ENCODE results near the gene FAM83F.
A peak's percentile ranks its signal among the peaks of the same experiment; 100 is the strongest.
"Not testable (repeated sequence)": the region's sequence is repeated elsewhere in the genome, so short reads cannot be mapped to it uniquely, and the experiment has no call there.

The FAM83F gene

DNA sequence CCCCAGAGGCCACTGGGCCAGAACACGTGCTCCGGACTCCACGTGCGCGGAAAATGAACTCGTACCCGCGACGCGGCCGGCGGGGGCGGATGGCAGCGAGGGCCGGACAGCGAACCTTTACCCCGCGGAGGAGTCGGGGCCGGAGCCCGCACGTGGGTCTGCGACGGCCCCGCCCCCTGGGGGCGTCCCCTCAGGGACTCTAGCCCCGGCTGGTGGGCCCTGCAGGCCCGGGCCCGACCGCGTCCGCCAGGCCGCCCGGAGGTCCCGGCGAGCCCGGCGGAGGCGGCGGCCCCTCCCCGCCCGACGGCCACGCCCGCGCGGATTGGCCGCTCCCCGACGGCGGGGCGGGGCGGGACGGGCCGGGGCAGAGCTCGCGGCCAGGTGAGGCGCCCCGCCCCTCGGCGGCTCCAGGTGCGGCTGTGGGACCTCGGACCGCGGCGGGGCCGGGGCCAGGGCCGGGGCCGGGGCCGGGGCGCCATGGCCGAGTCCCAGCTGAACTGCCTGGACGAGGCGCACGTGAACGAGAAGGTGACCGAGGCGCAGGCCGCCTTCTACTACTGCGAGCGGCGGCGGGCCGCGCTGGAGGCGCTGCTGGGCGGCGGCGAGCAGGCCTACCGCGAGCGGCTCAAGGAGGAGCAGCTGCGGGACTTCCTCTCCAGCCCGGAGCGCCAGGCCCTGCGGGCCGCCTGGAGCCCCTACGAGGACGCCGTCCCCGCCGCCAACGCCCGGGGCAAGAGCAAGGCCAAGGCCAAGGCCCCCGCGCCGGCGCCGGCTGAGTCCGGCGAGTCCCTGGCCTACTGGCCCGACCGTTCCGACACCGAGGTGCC is at the start of gene FAM83F:
Gene FAM83F (plus strand): TSS at position 389 of the 827 bp plus-strand sequence. CDS start 89 bp downstream, at position 478.
- DNase-seq, result no peak

DNA sequence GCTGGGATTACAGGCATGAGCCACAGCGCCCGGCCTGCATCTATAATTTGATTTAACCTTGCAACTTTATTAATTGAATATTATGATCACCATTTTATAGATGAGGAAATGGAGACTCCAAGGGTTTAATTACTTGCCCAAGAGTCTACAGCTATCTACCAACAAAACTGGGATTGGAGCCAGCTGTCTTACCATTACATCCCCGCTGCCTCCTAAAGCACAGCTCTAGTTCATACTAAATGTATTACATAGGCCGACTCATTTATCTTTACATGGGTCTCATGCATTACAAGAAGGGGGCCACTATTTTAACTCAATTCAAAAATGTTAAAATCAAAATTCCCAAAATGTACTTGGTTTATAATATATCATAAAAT is 48.6 kb upstream of the FAM83F start:
- no peak for DNase-seq

GRCh38 chr22:39946503-39947219 is 48.1 kb upstream of the FAM83F start:
- DNase-seq, result no peak

- DNase-seq, result no peak
Measured at GRCh38 chr22:39947220-39948216, 47.2 kb upstream of the FAM83F start.

DNA sequence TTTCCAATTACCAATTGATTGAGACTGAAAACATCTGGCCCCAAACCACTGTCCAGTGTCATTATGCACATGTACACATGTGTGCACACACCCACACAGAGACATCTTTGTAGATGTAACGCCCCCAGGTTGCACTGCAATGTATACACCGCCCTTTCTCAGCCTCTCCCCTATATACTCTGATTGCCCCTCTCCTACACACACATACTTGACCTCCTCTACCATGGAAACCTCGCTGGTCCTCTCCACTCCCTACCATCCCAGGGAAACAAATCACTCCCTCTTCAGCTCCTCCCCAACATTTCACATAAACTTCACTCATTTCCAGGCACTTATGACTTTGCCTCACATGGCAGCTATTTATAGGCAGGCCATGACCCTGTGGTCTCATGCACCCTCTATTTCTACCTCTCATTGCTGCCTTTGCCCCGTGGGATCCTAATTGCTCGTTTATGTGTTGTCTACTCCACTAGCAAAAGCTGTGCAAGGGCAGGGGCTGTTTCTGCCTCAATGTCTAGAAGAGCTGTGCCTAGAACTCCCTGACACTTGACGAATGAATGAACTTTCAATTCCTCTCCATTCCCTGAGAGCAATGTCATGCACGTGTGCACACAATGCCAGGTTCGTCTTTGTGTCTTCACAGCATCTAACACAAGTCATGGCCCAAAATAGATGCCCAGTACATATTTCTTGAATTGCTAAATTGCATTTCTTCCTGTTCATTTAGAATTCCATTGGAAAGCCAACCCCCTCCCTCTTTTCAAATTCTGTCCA is 44.6 kb upstream of the FAM83F start:
- DNase-seq, result peak; percentile 50

DNA sequence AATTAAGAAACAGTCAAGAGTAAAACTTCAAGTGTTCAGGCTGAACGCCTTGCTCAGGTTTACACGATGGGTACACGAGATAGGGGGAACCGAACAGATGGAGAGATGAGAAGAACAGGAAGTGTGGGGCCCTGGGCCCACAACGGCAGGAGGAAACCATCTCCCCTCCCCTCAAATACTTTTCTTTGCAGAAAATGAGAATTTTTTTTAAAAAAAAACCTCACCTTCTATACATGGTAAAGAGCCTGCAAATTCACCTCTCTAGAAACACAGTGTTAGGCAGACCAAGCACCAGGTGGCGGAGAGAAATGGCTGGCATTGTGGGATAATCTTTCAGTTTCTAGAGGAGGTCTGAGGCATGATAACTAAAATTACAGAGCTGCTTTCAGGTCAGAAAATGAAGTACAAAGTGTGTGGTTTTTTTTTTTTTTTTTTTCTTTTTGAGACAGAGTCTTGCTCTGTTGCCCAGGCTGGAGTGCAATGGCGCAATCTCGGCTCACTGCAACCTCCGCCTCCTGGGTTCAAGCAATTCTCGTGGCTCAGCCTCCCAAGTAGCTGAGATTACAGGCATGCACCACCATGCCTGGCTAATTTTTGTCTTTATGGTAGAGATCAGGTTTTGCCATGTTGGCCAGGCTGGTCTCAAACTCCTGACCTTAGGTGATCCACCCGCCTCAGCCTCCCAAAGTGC is 43.0 kb upstream of the FAM83F start:
- DNase-seq, result not testable (repeated sequence)

DNA sequence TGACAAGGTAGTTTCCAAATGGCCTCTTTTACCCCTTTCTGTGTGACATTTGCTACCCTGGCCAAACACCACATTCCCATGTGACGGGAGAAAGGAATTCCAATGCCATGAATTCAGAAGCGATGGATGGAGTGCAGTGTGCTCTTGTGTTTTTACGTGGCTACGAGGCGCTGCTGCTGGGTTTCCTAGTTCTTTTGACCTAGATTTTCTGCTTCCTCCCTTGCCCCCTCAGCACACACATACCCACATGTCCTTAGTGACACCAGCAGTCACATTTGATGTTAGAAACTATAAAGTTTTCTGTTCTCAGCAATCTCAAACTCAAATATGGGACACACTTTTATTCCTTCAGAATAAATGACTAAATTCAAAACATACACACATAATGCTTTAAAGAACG is 42.4 kb upstream of the FAM83F start:
- DNase-seq, result no peak

DNA sequence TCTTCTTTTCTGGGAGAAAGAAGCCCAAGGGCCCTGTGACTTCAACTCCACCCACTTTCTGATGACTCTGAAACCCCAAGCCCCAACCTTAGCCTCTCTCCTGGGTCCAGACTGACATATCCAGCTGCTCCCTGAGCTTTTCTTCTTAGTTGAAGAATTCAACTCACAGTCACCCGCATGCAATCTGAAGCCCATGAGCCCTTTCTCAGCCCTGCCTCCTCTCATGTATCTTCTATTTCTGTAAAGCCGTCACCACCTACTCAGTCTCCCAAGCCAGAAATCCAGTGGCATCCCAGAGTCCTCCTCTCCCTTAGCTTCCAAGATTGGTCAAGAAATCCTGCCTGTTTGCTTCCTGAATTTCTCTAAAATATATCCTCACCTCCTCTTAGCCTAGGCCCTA is 41.7 kb upstream of the FAM83F start:
- DNase-seq, result no peak

GRCh38 chr22:39954584-39955055 is 40.1 kb upstream of the FAM83F start:
- DNase-seq, result peak; percentile 87

- peak; percentile 18 for DNase-seq
Measured at GRCh38 chr22:39955675-39956074, 39.1 kb upstream of the FAM83F start.

DNA sequence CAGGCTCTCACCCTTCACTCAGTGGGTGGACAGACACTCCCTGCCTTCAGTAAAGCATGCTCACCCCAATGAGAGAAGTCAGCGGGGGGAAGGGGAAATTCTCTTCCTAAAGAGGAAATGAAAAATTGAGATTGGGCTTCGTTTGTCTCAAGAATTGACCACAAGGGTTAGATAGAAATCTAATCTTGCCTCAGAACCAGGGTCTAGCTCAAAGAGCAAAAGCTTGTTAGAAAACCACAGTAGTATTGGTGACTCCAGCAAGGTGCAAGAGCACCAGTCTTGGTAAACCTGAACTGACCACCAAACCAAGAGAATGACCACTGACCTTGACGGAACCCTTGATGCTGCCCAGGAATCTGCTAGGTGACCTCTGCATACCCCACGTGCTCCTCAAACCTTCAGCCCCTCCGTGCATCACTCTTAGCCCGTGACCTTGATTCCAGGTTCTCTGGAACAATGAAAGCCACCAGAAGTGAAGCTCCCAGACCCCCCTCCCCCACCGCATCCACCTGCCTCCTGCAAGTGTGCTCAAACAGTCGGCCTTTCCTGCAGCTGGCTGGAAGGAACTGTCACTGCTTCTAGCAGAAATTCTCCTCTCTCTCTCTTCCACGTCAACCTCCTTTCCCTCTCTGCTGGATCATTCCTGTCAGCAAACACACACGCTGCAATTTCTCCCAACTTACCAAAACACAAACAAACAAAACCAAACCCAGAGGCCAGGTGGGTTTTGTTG is 37.7 kb upstream of the FAM83F start:
- DNase-seq, result no peak

- DNase-seq, result no peak
Measured at GRCh38 chr22:39958009-39958711, 36.6 kb upstream of the FAM83F start.

- DNase-seq, result no peak
Measured at GRCh38 chr22:39958949-39959639, 35.7 kb upstream of the FAM83F start.

- DNase-seq, result peak; percentile 78
Measured at GRCh38 chr22:39959640-39960447, 34.9 kb upstream of the FAM83F start, which contains the start of gene TMA7B. Gene TMA7B, plus strand, starts transcription at chr22:39960397. Its CDS starts 3,978 bp downstream, at chr22:39964375.

DNA sequence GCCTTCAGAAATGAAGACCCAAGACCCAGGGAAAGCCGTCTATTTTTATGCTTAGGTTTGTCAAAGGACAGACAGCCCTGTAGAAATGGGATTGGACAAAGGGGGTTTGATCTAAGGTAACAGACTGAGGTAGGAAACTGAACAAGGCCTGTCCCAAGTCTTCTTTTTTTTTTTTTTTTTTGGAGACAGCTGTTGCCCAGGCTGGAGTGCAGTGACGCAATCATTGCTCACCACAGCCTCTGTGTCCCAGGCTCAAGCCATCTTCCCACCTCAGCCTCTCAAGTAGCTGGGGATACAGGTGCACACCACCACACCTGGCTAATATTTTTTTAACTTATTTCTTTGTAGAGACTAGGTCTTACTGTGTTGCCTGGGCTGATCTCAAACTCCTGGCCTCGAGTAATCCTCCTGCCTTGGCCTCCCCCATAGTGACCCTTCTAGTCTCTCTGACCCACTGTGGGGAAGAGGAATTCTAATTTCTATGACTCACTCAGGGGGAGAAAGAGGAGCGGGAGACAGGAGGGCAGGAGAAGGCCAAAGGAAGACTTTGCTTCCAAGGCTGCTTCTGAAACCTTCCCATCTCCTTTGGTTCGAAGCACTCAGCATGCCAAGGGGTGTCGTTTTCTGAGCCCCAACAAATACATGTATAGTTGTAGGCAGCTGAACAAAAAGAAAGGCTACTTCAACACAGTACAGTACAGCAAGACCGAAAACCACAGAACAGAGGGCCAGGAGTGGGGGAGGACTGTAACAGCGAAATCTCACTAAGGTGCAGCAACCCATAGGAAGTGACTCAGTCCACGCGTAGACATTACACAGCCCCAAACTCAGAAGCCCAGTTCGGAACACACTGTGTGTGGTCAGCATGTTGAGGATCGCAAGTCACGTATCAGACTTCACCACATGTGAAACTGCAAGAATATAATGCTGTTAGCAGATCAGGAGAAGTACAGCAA is 33.7 kb upstream of the FAM83F start:
- DNase-seq, result peak; percentile 98

DNA sequence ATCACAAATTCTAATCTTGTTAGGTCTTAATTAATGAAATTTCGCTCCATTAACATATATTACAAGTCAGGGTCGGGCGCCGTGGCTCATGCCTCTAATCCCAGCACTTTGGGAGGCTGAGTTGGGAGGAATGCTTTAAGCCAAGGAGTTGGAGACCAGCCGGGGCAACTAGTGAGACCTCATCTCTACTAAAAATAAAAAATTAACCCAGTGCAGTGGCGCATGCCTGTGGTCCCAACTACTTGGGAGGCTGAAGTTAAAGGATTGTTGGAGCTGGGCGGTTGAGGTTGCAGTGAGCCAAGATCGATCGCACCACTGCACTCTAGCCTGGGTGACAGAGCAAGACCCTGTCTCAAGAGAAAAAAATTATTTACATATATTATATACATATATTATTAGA is 32.7 kb upstream of the FAM83F start:
- no peak for DNase-seq

DNA sequence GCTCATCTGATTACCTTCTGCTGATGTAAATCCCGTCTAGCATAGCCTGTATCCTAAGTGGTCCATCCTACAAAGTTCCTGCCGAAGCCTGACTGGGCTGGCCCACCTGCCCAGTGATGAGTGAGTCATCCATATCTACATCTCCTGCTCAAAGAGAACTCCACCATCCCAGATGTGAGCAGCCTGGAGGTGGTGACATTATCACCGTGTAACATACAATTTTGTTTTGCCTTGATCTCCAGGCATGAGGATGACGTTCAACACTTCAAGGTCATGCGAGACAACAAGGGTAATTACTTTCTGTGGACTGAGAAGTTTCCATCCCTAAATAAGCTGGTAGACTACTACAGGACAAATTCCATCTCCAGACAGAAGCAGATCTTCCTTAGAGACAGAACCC is 29.0 kb upstream of the FAM83F start:
- no peak for DNase-seq
